ENCODE data around the gene PTPRT. TPM values are rescaled to one million over a fixed set of nuclear protein-coding genes. Genes with fewer than 3 reads are reported as not detected.

The PTPRT gene
- total RNA-seq, 1 experiment from 2014 or later, result 0.13 TPM

DNA sequence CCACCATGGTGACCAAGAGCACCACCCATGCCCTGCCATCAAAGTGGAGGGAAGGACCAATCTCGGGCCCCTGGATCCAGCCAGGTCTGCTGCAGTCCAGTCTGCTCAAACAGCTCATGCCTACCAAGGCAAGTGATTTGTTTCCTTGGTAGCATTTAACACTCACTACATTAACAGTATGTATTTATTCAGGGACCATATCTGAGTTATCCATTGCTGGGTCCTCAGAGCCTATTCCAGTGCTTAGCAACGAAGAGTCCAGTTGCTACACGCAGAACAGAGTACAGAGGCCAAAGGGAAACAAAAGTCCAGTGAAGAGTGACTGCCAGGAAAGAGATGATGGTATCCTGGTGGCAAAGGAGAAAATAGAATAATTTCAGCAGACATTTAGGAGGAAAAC, 352.2 kb downstream of the PTPRT start:
- H3K4me3 Mint-ChIP-seq, result no peak overlapping the region
- no peak overlapping the region for H2AK5ac ChIP-seq (ENCODE audit: insufficient read length, low read length)
- no peak overlapping the region for H4K5ac ChIP-seq (ENCODE audit: insufficient read length, low read depth, low read length)
- no peaks in the 10 kb centered on the region for H3K9me3 ChIP-seq (ENCODE audit: control insufficient read depth, low read depth, low read length)
- WGBS (ENCODE audit: extremely low coverage, insufficient read length, low lambda C conversion rate), result no CpG with 5 or more reads among the region's 3 CpGs
- TF ChIP-seq, protein P1, sequence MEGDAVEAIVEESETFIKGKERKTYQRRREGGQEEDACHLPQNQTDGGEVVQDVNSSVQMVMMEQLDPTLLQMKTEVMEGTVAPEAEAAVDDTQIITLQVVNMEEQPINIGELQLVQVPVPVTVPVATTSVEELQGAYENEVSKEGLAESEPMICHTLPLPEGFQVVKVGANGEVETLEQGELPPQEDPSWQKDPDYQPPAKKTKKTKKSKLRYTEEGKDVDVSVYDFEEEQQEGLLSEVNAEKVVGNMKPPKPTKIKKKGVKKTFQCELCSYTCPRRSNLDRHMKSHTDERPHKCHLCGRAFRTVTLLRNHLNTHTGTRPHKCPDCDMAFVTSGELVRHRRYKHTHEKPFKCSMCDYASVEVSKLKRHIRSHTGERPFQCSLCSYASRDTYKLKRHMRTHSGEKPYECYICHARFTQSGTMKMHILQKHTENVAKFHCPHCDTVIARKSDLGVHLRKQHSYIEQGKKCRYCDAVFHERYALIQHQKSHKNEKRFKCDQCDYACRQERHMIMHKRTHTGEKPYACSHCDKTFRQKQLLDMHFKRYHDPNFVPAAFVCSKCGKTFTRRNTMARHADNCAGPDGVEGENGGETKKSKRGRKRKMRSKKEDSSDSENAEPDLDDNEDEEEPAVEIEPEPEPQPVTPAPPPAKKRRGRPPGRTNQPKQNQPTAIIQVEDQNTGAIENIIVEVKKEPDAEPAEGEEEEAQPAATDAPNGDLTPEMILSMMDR (conservative IDR thresholded peaks at IDR 0.05), result no peak
- no peaks in the 10 kb centered on the region; the same call in 1 of the 2 replicates for H3K4me1 ChIP-seq (ENCODE audit: insufficient read depth, low read length)
- H3K36me3 Mint-ChIP-seq (ENCODE audit: insufficient read depth in 1 of 3, low read depth in 3 of 3), result no peaks in the 10 kb centered on the region
- no peak overlapping the region for H3K27ac Mint-ChIP-seq
- H2BK15ac ChIP-seq (ENCODE audit: low read depth, low read length), result no peak overlapping the region
- no peaks in the 10 kb centered on the region for H4K20me1 ChIP-seq (ENCODE audit: control insufficient read depth, insufficient read depth, insufficient read length)
- H4K91ac ChIP-seq (ENCODE audit: insufficient read length, low read depth, low read length), result no peak overlapping the region
- no peak overlapping the region for H3K14ac ChIP-seq (ENCODE audit: insufficient read depth, low read length)
- no peaks in the 10 kb centered on the region for H3K27me3 ChIP-seq (ENCODE audit: insufficient read depth, low read length)
- H4K8ac ChIP-seq (replicated peaks; ENCODE audit: insufficient read length, low read depth, low read length), result no peak overlapping the region
- no peaks in the 10 kb centered on the region for H3K79me1 ChIP-seq (ENCODE audit: insufficient read depth, low read depth, low read length, poor library complexity, severe bottlenecking)
- no peak overlapping the region for H3K27ac ChIP-seq (ENCODE audit: insufficient read length, low read depth, low read length)
- no peak overlapping the region for H3K56ac ChIP-seq (ENCODE audit: insufficient read length, low read depth, low read length)
- H3T11ph ChIP-seq (ENCODE audit: low read length), result no peak overlapping the region
- no peak overlapping the region for H2BK5ac ChIP-seq (ENCODE audit: insufficient read length, low read length)
- no peak overlapping the region for H3K4me2 ChIP-seq (ENCODE audit: insufficient read depth, insufficient read length, low read length)
- no peak overlapping the region for H3K23ac ChIP-seq (ENCODE audit: insufficient read length, low read depth, low read length)
- no peak overlapping the region for H2BK12ac ChIP-seq (ENCODE audit: insufficient read length, low read depth, low read length)
- H2AFZ ChIP-seq (ENCODE audit: low read length), result no peak overlapping the region
- no peak overlapping the region for H3K9ac ChIP-seq (ENCODE audit: extremely low read depth, insufficient read length, low read length)
- no peaks in the 10 kb centered on the region for H3K79me2 ChIP-seq (ENCODE audit: insufficient read depth, low read length)
- H3K27me3 Mint-ChIP-seq (ENCODE audit: low read depth), result no peaks in the 10 kb centered on the region; the same call in none of the 2 replicates
- no peak for DNase-seq
- no peak overlapping the region for H2BK120ac ChIP-seq (ENCODE audit: low read depth, low read length, poor library complexity, severe bottlenecking)
- no peak overlapping the region for H2BK20ac ChIP-seq (ENCODE audit: low read depth, low read length, poor library complexity, severe bottlenecking)
- H3K23me2 ChIP-seq (ENCODE audit: insufficient read length, low read depth, low read length, poor library complexity, severe bottlenecking), result no peaks in the 10 kb centered on the region
- H3K18ac ChIP-seq (ENCODE audit: insufficient read length, low read depth, low read length), result no peak overlapping the region
- peaks cover 16 to 29% of the 10 kb centered on the region in 2 experiments for H3K4me1 Mint-ChIP-seq
- no peaks in the 10 kb centered on the region; a peak in 2 of 5 replicates for H3K9me3 Mint-ChIP-seq
- no peak overlapping the region for H3K4ac ChIP-seq (ENCODE audit: low read depth, low read length)
